Endothelial cell of hepatic sinusoid (primary cell): ENCODE data around the gene NDUFAF8.
"Not testable (repeated sequence)": the region's sequence is repeated elsewhere in the genome, so short reads cannot be mapped to it uniquely, and the experiment has no call there.

Experiments
- in situ Hi-C: cut with HindIII; loops from 2 replicates; pipeline ENCODE4 v1.10.0; 2017; ENCODE audit warnings: low sequenced_read_pairs

Gene NDUFAF8

DNA sequence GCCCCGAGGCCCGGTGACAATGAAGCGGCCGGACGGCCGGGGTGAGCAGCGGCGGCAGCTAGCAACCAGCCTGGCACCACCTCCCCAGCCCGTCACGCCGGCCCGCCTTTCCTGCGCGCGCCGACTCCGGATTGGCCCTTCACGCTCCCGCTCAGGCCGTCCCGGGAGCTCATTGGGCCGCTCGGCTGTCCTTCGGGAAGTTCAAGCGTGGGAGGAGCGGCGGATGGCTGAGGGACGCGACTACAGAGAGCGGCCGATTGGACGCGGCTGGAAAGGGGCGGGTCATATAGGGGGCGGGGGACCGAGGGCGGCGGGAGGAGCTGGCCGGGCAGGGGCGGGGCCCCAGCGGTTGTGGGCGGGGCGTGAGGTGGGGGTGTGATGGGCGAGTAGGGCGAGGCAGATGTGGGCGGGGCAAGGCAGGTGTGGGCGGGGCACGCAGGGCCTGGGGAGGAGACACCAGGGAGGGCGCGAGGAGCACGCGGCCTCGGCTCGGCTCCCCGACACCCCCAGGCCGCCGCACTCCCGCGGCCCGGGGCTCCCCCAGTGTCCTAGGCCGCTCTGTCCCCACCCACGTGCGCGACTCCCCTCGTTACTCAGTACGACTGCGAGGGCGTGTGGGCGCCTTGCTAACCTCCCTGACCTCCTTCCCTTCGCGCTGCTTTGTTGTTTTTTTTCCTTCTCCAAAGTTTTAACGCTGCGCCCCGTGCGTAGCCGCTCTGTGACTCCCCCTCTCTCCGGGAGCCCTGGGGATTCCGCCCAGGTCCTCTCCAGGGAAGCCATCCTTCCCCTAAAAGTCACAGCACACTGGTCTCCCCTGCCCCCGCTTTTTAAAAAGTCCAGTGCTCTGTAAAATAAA lies 16.0 kb upstream of the NDUFAF8 start, which contains the start of gene CEP131:
Gene CEP131, minus strand, starts transcription at position 60 of the 856 bp plus-strand sequence. CDS start 2,909 bp downstream, outside the sequence.
- in situ Hi-C loops, result no loop called here

DNA sequence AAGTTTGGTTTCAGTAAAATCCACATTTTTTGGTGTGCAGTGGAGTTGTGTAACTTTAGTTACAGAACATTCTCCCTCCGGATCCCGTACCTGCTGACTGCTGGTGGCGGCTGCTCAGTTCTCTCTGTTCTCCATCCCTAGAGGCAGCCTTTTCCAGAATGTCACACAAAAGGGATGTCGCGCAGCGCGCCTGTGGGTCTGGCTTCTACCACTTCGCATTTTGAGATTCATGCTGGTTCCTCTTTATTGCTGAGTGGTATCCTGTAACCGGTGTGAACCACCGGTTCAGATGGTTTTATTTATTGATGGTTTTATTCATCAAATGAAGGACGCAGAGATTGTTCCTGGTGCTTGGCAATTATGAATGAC lies 15.4 kb upstream of the NDUFAF8 start:
- in situ Hi-C loops, result no loop called here

DNA sequence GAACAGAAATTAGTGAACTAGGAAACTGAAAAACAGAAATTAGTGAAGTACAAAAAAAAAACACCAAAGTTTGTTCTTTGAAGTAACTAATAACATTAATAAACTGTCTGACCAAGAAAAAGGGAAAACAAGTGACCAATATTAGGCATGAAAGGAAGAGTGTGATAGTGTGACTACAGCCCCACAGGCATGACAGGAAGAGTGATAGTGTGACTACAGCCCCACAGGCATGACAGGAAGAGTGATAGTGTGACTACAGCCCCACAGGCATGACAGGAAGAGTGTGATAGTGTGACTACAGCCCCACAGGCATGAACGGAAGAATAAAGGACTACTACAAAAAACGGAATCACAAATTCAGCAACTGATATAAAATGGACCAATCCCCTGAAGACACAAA lies 11.5 kb upstream of the NDUFAF8 start:
- in situ Hi-C loops, result not testable (repeated sequence)

DNA sequence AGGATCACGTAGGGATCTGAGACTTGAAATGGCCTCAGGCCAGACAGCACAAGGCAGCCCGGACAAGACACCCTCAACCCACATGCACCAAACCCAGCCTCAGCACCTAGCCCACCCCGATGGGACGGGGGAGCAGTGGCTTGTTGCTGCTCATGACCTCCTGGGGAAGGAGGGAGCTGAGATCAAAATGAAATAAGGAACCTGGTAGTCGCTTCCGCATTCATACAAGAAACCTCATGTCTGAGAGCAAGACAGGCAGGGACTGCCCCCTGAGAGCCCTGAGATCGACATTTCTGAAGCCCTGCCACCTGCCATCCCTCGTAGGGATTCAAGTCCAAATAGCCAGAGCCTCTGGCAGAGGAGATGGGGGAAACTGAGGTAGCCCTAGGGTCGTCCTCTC lies 10.7 kb upstream of the NDUFAF8 start:
- in situ Hi-C loops, result no loop called here

DNA sequence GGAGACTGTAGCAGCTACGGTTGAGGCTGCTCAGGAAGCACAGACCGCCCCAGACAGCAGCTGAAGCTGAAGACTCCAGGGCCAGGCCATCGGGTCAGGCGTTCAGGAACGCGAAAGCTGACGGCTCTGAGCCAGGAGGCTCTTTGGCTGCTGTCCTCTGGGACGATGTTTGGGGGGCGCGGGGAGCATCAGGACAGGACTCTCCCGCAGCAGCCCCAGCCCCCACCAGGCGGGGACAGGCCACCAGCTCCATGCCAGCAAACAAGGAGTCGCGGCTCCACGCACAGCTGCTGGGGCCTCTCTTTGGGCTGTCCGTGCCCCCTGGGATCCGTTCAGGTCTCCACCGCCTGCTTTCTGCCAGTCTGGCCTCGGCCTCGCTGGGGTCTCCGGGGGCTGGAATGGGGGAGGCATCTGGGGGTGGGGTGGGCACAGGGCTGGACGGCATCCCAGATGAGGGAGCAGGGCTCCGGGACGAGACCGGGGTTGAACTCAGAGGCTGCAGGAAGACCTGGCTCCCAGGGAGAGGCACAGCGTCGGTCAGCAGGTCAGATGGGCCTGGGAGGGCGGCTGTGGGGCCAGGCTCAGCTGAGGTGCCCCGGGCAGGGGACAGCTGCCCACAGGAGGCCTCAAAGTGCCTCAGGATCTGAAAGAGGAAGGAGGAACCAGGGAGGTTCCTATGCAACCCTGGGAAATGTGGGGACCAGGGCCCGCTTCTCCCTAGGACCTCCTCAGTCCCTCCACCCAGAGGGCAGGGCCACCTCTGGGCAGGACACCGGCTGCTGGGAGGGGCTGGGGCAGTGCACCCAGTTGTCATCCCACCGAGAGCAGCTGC lies 10.1 kb upstream of the NDUFAF8 start:
- in situ Hi-C loops, result no loop called here

DNA sequence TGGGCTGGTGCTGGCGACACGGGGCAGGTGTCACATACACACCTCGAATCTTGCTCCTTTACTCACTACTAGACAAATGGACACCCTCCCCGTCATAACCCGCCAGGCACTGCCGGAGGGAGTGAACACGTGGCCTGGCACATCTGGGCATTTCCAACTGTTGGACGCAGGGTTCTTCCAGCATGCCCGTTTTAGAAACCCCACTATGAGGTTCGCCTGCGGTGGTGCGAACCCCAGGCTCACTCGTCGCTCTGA lies 9.5 kb upstream of the NDUFAF8 start:
- in situ Hi-C loops, result no loop called here

DNA sequence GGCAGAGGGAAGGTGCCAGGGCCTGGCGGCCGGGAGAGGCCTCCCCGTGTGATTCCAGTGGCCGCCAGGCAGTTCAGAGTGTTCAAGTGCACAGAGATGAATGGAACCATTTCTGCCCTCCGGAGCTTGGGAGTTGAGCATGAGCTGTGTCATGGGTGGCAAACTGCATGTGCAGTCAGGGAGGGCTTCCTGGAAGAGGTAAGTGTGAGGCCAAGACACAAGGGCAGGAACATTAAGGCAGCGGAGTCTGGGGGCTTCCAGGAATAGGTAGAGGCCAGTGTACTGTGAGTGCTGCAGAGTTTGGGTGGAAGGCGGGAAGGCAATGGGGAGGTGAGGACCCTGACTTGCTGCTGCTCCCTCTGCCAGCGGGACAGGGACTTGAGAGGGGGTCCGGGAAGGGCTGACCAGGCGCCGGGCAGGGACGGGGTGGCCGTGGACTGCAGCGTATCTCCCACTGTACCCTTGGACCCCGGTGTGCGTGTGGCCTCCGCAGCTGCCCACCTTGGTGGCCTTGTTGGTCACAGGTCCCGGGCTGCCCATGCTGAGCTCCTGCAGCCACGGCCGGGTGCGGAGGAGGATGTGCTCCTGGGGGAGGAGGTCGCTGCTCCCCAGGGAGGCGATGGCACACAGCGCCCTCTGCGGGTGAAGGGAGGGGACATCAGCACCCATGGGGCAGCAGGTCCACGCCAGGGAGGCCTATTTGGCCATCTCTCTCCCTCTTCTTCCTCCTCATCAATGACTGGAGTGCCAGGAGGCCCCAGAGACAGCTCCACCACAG lies 8.9 kb upstream of the NDUFAF8 start:
- in situ Hi-C loops, result no loop called here

DNA sequence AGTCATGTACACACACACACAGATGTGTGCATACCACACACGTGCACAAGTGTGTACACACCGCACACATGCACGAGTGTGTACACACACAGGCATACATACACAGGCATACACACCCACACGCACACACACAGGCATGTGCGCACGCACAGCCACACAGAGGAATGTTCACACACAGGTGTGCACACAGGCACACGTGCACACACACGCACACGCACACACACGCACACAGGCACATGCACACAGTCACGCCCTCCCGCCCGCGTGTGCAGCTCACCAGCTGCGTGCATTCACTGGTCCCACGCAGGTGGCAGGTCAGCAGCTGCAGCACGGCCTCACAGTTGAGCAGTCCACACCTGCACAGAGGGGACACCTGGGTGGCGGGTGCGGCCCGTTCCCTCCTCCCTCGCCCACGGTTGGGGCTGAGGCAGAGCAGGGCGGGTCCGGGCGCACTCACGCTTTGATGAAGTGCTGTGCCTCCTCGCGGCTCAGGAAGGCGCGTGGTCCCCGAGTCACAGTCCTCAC lies 7.9 kb upstream of the NDUFAF8 start:
- in situ Hi-C loops, result no loop called here

DNA sequence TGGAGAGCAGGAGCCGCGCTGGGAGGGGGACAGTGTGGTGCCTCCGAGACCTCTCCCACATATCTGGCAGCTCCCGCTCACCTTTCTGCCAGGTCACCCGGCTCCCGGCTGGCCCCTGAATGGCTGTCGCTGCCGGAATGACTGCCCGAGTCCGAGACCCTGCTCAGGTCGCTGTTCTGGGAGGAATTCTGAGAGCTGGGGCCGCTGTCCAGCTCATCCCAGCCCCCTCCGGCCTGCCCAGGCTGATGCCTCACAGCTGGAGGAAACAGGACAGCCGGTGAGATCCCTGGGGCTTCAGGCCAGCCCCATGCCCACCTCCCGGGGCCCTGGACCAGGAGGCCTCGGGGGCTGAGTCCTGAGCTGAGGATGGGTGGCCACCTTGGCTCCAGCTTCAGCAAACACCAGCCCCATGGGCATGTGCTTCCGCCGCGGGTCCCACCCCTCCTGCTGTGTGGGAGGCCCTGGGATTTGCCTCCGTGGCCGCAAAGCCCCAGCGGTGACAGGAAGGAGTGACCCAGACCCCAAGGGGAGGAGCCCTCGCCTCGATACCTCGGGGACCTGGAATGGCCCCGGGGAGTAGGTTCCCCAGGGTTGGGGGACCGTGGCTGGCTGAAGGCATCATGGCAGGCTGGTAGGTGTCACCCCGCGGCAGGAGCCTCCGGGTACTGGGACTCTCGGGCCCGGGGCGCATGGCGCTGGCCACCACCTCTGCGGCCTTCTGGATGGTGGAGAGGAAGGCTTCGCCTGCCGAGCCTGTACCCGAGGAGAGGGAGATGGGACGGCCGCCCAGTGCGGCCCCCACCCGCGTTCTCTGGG lies 7.1 kb upstream of the NDUFAF8 start:
- in situ Hi-C loops, result no loop called here

DNA sequence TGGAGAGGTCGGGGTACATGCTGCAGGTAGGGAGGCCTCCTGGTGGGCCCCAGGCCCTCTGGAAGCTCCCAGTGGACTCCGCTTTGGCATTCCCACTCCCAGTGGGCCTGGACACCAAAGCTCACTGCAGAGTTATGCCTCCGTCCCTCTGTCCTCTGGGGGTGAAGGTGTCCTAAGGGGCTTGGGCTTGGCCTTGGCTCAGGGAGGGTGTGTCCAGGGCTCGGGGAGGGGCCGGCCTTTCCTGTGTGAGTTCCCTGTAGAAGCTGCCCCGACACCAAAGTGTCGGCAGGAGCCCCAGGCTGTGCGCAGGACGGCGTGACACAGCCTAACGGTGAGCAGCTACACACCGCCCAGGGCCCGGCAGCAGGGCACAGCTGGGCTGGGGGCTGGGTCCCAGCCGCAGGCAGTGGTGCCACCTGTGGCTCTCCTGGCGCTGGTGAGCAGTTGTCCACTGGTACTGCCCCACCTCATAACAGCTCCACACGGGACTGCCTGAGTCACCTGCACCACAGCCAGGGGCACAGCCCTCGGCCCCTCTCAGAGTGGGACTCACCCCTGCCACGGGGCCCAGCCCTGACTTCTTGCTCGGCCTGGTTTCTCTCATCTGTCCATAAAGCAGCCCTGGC lies 6.4 kb upstream of the NDUFAF8 start:
- in situ Hi-C loops, result no loop called here

DNA sequence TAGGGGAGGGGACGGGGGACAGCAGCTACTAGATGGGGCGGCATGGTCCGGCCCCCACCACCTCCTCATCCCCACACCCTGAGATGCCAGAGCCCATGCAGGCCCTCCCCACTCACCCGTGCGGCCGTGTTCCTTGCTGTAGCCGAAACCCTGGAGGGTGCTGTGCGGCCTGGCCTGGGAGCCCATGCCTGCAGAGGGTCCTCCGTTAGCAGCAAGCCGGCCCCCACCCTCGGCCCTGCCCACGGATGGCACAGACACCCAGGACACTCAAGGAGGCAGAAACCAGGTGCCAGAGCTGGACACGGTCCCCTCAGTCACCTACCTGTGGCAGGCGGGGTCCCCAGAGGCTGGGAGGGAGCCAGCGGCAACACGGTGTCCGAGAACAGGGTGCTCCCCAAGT lies 5.8 kb upstream of the NDUFAF8 start:
- in situ Hi-C loops, result no loop called here

DNA sequence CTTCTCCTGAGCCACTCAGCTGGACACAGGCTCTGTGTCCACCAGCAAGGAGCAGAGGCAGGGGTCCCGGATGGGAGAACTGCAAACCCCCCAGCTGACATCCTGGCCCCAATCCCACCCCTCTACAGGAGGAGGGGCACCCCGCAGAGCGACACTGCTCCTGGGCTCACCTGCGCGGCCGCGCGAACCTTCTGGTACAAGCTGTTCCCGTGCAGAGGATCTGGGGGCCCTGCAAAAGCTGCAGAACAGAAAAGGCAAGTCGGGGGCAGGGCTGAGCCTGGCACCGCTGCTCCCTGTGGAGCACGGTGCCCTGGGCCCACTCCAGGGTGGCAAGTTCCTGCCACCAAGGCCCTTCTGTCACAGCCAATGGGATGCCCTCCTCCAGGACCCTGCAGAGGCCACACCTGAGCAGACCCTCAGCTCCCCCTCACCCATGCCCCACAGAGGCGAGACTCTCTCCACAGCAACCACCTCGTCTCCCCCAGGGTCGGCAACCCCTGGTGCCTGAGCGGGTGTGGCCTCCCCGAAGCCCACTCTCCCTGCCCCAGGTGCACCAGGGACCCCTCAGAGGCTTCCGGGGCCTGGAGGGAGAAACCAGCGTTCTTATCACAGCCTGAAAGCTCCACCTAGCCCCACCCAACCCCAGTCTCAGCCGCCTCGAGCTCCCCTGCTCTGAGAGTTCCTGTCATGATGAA lies 5.2 kb upstream of the NDUFAF8 start:
- in situ Hi-C loops, result no loop called here

DNA sequence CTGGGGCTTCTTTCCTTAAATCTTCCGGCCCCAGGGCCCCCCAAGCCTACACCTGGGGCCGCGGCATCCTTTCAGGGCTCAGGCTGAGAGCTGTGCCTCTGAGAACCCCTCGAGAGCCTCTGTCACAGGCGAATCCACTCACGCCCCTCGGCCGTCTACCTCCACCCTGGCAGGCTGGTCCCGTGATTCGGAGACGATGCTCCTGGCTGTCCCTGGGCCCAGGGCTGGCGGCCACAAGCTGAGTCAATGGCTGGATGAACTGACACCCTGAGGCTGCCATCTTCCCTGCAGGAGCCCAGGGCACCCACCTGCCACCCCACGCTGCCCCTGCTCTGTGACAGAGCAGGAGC lies 4.6 kb upstream of the NDUFAF8 start:
- in situ Hi-C loops, result no loop called here

DNA sequence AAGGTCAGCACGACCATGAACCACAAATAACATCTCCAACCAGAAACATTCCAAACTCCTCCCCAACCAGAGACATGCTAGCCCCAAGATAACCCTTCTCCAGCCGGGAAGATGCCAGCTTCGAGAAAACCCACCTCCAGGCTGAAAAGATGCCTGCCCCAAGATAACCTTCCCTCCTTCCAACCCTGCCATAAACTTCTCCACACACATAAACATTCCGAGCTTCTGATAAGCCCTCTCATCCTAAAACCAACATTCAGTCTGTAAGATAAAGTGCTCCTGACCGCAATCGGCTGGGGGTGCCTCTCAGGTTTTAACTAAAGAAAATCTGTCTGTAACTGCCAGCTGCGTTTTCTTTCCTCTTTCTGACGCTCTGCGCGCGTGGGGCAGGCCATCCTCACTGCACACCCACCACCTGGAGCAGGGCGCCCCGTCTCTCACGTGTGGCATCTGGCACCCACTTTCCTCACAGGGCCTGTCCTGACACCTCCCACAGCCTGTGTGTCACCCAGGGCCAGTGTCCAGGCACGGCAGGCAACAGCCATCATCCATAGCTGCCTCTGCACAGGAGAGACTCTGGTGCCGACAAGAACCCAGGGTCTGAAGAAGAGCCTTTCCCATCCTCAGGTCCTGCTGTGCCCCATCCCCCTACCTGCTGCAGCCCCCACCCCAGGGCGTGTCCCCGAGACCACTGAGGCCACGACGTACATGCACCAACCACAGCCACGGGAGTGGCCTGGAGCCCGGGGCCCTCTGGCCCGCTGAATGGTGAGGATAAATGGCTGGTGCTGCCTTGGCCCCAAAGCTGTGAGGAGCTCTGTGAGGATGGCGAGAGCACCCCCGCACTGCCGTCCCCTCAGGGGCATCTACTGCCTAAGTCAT lies 3.9 kb upstream of the NDUFAF8 start:
- in situ Hi-C loops, result no loop called here

DNA sequence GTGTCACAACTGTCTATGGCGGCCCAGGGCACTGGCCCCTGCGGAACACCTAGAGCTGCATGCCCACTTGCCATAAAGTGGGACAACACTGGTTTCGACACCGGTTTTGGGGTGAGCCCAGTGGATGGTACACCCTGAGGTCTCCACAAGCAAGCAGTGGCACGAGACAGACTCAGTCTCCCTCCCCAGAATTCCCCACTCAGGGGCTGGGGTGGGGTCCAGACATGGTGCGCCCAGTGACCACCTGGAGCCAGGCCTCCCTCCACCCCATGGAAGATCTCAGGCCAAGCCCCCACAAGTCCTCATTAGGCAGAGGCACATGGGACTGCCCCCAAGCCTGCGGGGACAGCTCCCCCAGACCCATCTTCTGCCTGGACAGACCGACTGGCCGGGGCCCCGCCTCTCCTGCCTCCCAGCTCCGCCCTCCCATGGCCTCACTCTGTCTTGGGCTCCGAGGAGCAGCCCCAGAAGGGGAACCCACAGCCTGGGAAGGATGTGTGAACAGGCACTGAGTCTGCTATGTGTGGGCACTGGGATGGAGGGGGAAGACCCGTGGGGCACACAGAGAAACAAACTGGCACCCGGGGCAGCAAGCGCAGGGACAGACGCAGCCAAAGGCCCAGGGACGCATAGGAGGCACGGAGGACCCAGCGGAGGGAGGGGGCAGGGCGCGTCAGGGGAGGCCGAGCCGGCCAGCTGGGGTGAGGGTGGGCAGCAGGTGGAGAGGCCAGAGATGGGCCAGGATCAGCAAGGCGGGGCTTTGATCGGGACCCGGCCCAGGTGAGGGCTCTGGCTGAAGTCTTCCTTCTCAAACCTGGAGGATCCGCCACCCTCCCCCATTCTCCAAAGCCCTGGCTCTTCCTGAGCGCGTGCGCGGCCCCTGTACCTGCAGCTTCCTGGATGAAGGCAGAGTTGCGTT lies 3.0 kb upstream of the NDUFAF8 start:
- in situ Hi-C loops, result no loop called here

DNA sequence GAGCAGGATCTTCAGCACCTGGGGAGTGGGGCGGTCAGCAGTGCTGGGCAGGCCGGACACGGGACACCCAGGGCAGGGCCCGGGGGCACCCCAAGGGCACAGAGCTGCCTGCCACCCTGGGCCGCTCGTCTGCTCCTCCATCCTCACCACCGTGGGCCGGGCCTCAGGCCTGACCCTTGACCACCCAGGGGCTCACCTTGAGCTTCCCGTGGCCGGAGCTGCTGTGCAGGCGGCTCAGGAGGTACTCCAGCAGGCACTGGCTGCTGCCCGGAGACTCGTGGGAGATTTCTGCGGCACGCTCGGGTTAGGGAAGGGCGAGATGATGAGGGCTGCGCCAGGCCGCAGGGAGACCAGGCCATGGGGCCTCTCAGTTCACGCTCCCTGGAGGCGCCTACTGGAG lies 2.3 kb upstream of the NDUFAF8 start:
- in situ Hi-C loops, result no loop called here
